Effector memory CD4-positive, alpha-beta T cell (primary cell): ENCODE results near the gene LYPD1.

ENCODE experiments used
- DNase-seq, 3 donors: peaks; one replicate each; pipeline ENCODE4 v3.0.0-alpha.2; 2020
- H3K27ac ChIP-seq: 2 replicates; pipeline ENCODE4 v1.7.0; 2013; ENCODE audit warnings: mild to moderate bottlenecking, low read length, moderate library complexity; ENCODE audit not compliant: insufficient read depth, poor library complexity, severe bottlenecking
- H3K27me3 ChIP-seq: replicated peaks from 2 replicates; pipeline ENCODE4 v1.7.0; 2013; ENCODE audit warnings: mild to moderate bottlenecking, low read length; ENCODE audit not compliant: insufficient read depth, control insufficient read depth, poor library complexity, severe bottlenecking
- H3K36me3 ChIP-seq: 2 replicates; pipeline ENCODE4 v1.7.0; 2013; ENCODE audit warnings: mild to moderate bottlenecking, low read length, moderate library complexity; ENCODE audit not compliant: control insufficient read depth, insufficient read depth
- H3K4me1 ChIP-seq: 2 replicates; pipeline ENCODE4 v1.7.0; 2013; ENCODE audit warnings: low read length, mild to moderate bottlenecking; ENCODE audit not compliant: control insufficient read depth, insufficient read depth, poor library complexity, severe bottlenecking
- H3K4me3 ChIP-seq: 2 replicates; pipeline ENCODE4 v1.7.0; 2013; ENCODE audit warnings: low read length, low read depth, mild to moderate bottlenecking; ENCODE audit not compliant: insufficient read depth, poor library complexity, severe bottlenecking
- H3K9me3 ChIP-seq: 2 replicates; pipeline ENCODE4 v1.7.0; 2013; ENCODE audit warnings: mild to moderate bottlenecking, low read length, moderate library complexity; ENCODE audit not compliant: control insufficient read depth

Gene LYPD1

GRCh38 chr2:132599556-132599955 is 70.4 kb downstream of the LYPD1 start:
- Histone ChIP-seq H3K4me3 (no peak overlapping the region), H3K9me3 (no peaks in the 10 kb centered on the region), H3K27ac (no peak overlapping the region), H3K27me3 (no peaks in the 10 kb centered on the region), H3K36me3 (no peaks in the 10 kb centered on the region), H3K4me1 (no peaks in the 10 kb centered on the region)
- no peak for DNase-seq

- Histone ChIP-seq H3K27ac (no peak overlapping the region), H3K36me3 (no peaks in the 10 kb centered on the region), H3K27me3 (no peaks in the 10 kb centered on the region), H3K9me3 (no peaks in the 10 kb centered on the region), H3K4me3 (no peak overlapping the region), H3K4me1 (no peaks in the 10 kb centered on the region)
- no peak for DNase-seq
Observed at GRCh38 chr2:132598536-132598935, 71.5 kb downstream of the LYPD1 start.

GRCh38 chr2:132597831-132598230 is 72.2 kb downstream of the LYPD1 start:
- Histone ChIP-seq H3K4me3 (no peak overlapping the region), H3K9me3 (no peaks in the 10 kb centered on the region), H3K27me3 (no peaks in the 10 kb centered on the region), H3K4me1 (no peaks in the 10 kb centered on the region), H3K27ac (no peak overlapping the region), H3K36me3 (no peaks in the 10 kb centered on the region)
- DNase-seq, result no peak

GRCh38 chr2:132597166-132597565 is 72.8 kb downstream of the LYPD1 start:
- H3K36me3 ChIP-seq, result no peaks in the 10 kb centered on the region

GRCh38 chr2:132595693-132596092 is 74.3 kb downstream of the LYPD1 start:
- Histone ChIP-seq H3K36me3 (no peaks in the 10 kb centered on the region), H3K27me3 (no peaks in the 10 kb centered on the region), H3K4me1 (no peaks in the 10 kb centered on the region), H3K27ac (no peak overlapping the region), H3K4me3 (no peak overlapping the region), H3K9me3 (no peaks in the 10 kb centered on the region)
- DNase-seq, result no peak

More at GRCh38 chr2:132597166-132597565, 72.8 kb downstream of the LYPD1 start:
- DNase-seq, result no peak
- Histone ChIP-seq H3K27ac (no peak overlapping the region), H3K27me3 (no peaks in the 10 kb centered on the region), H3K4me3 (no peak overlapping the region), H3K9me3 (no peaks in the 10 kb centered on the region), H3K4me1 (no peaks in the 10 kb centered on the region)

- DNase-seq, result no peak
- H3K4me3 ChIP-seq, result no peak overlapping the region
- H3K27me3 ChIP-seq, result no peaks in the 10 kb centered on the region
- H3K36me3 ChIP-seq, result no peaks in the 10 kb centered on the region
- no peak overlapping the region for H3K27ac ChIP-seq
- H3K4me1 ChIP-seq, result no peaks in the 10 kb centered on the region
- H3K9me3 ChIP-seq, result no peaks in the 10 kb centered on the region
Observed at GRCh38 chr2:132595186-132595585, 74.8 kb downstream of the LYPD1 start.
